IPS-18c (cell line): ENCODE data around the gene KHDC1.
A peak's percentile ranks its signal among the peaks of the same experiment; 100 is the strongest.
"Not testable (repeated sequence)": the region's sequence is repeated elsewhere in the genome, so short reads cannot be mapped to it uniquely, and the experiment has no call there.

ENCODE experiments used
- H3K4me3 ChIP-seq: 2 replicates; pipeline ENCODE4 v1.7.0; 2013; ENCODE audit warnings: low read depth, mild to moderate bottlenecking, low read length, moderate library complexity; ENCODE audit not compliant: insufficient read depth
- H3K9me3 ChIP-seq: one replicate; pipeline ENCODE4 v1.6.1; 2013; ENCODE audit warnings: mild to moderate bottlenecking, low read length, moderate library complexity; ENCODE audit not compliant: control insufficient read depth, insufficient read depth

Gene KHDC1

GRCh38 chr6:73264446-73264845 lies 1.4 kb upstream of the KHDC1 start:
- Histone ChIP-seq H3K4me3 (peak overlapping the region; percentile 9; the same call in 1 of the 2 replicates), H3K9me3 (no peaks in the 10 kb centered on the region)

DNA sequence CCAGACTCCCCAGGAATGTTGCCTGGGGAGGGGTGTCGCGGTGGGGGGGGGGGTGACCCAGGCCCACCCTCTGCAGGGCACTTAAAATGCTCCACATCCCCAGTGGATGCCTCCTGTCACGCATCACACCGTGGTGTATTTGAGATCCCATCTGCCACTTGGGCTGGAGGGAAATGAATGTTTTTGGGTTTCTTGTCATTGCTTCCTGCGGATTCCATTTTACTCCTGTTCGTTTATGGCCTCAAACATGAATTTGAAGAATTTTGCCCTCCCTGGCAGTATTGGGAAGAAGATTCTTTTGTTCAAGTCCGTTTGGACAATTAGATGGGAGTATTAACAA lies 544 bp upstream of the KHDC1 start:
- peak overlapping the region; percentile 82 for H3K4me3 ChIP-seq
- H3K9me3 ChIP-seq: no peaks in the 10 kb centered on the region

DNA sequence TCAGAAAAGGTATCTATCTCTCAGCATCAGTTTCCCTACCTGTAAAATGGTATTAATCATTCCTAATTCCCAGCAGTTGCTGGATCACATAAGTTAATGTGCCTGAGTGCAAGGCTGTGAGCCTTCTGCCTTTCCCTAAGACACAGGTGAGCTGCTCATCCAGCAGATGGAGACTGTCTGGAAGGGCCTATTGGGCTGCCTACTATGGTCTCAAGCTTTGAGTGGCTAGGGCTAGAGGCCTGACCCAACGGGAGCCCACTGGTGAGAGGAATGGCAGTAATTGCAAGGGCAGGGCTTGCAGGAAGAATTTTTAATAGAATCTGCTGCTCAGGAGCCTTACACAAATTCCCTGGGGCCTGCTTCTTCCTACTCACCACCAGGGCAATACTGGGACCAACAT lies 4.3 kb downstream of the KHDC1 start:
- no peak overlapping the region for H3K4me3 ChIP-seq
- no peaks in the 10 kb centered on the region for H3K9me3 ChIP-seq

- H3K9me3 ChIP-seq: not testable (repeated sequence)
These were observed 8.7 kb downstream of the KHDC1 start for GRCh38 chr6:73254323-73254722.

GRCh38 chr6:73252703-73253102 lies 10.3 kb downstream of the KHDC1 start:
- Histone ChIP-seq H3K9me3 (peaks cover 2% of the 10 kb centered on the region), H3K4me3 (no peak overlapping the region)

More at GRCh38 chr6:73254323-73254722, 8.7 kb downstream of the KHDC1 start:
- not testable (repeated sequence) for H3K4me3 ChIP-seq

DNA sequence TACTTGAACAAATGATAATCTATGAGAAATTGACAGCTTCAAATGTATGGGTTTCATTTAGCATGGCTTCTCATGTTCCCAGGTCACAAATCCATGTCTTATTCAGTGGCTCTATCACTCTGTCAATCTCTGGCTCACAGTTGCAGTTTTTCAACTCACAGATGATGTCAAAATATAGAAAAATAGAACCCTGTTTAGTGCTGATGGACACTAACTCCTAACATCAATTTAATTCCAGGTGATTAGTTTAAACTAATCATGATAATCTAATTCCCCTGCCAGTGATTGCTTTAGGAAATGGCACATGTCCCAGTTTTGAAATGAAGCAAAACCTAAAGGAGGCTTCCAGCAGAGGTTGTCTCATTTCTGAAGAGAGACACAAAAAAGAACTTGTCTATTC lies 13.0 kb downstream of the KHDC1 start:
- Histone ChIP-seq H3K4me3 (no peak overlapping the region), H3K9me3 (peaks cover 2% of the 10 kb centered on the region)

DNA sequence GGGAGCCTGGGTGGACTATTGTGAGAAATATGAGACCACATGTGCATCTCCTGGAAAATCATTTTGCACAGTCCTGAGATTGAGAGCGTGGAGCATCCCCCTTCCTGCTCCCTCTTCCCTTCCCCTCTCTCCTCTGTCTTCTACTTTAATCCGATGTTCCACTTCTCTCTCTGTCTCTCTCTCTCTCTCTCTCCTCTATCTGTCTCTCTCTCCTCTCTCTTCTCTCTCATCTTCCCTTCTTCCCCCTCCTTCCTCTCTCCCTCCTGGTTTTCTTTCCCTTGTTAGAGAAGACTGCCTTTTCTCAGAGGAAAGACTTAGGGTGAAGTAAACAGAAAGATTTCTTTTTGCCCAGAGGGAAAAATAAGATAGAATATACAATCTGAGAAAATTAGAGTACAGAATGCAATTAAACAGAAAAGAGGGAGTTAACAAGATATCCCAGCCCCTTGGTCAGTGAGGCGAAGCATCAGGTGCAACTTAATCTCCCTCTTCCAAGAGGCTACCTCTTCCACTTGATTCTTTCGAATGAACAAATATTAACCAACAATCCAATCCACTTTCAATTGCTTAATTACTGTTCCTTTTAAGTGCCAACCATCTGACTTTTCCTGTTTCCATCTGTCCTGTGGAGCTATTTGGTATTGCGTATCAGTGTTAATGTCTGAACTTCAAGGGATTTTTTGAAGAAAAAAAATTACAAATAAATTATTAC lies 14.6 kb downstream of the KHDC1 start:
- Histone ChIP-seq H3K4me3 (no peak overlapping the region), H3K9me3 (peaks cover 2% of the 10 kb centered on the region)

- no peak overlapping the region for H3K4me3 ChIP-seq
- H3K9me3 ChIP-seq: no peaks in the 10 kb centered on the region
These were observed 21.0 kb downstream of the KHDC1 start for GRCh38 chr6:73242001-73242400.

DNA sequence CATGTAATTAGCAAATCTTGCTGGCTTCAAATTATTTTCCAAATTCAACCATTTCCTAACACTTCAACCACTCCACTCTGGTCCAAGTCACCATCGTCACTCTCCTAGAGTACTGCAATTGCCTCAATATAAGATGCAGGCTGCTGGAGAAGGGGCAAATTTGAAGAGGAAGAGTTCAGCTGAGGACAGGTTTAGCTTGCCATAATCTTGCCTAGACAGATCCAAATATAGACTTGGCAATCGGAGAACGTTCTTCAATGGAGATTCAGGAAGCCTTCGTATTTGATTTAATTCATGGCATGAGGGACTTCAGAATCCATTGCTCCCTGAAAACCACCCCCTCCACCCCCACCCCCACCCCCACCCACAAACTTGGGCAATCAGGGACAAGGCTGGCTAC lies 22.3 kb downstream of the KHDC1 start:
- no peak overlapping the region for H3K4me3 ChIP-seq
- H3K9me3 ChIP-seq: no peaks in the 10 kb centered on the region

DNA sequence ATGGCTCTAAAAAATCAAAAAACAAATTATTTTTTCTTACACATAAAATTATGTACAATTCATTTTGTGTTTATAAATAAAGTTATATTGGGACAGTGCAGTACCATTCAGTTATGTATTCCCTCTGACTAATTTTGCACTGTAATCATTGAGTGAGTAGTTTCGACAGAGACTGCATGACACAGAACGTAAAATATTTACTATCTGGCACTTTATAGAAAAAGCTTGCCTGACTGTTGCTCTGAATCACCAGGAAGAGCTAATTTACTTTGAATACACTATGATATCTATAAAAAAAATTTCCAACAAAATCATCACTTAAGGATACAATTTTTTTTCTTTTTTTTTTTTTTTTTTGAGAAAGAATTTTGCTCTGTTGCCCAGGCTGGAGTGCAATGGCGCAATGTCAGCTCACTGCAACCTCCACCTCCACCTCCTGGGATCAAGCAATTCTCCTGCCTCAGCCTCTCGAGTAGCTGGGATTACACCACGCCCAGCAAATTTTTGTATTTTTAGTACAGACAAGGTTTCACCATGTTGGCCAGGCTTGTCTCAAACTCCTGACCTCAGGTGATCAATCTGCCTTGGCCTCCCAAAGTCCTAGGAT lies 26.7 kb downstream of the KHDC1 start:
- no peaks in the 10 kb centered on the region for H3K9me3 ChIP-seq

DNA sequence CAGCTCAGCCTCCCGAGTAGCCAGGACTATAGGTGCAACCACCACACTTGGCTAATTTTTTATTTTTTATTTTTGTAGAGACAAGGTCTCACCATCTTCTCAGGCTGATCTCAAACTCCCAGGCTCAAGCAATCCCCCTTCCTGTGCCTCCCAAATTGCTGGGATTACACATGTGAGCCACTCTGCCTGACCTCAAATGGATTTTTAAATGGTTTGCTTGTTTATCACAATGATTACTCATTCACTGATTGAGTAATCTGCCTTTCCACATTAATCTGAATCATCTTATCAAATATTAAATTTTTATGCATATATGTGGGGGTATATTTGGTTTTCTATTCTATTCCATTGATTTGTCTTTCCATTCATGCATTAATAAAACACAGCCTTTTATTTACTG lies 28.3 kb downstream of the KHDC1 start:
- no peak overlapping the region for H3K4me3 ChIP-seq

More for the DNA sequence above, 26.7 kb downstream of the KHDC1 start:
- H3K4me3 ChIP-seq: no peak overlapping the region

DNA sequence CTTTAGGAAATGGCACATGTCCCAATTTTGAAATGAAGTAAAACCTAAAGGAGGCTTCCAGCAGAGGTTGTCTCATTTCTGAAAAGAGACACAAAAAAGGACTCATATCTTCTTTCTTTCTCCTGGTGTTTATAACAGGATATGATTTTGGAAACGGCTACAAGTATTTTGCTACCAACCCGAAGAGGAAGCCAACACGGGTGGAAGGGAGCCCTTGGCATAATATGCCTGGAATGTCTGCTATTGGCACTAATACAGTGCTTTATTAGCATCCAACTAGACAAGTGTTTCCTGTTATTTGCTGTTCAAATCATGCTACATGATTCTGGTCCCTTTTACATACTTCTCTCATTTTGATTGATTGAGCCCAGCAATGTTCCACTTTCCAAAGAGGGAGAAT lies 29.0 kb downstream of the KHDC1 start:
- H3K4me3 ChIP-seq, H3K9me3 ChIP-seq: not testable (repeated sequence)

More for the DNA sequence above, 28.3 kb downstream of the KHDC1 start:
- H3K9me3 ChIP-seq: no peaks in the 10 kb centered on the region

DNA sequence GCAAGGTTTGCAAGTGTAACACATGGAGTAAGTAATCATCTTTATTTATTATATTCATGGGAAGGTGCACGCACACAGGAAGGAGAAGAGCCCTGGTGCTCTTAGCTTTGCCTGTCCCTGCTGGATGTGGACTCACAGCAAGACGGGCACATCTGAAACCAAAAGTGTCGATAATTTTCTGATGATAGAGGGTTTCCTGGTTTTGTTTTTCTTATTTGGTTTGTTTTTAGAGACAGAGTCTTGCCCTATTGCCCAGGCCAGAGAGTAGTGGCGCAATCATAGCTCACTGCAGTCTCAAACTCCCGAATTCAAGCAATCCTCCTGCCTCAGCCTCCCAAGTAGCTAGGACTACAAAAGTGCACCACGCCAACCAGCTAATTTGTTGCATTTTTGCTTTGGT lies 29.9 kb downstream of the KHDC1 start:
- Histone ChIP-seq H3K9me3 (peaks cover 2% of the 10 kb centered on the region), H3K4me3 (no peak overlapping the region)

DNA sequence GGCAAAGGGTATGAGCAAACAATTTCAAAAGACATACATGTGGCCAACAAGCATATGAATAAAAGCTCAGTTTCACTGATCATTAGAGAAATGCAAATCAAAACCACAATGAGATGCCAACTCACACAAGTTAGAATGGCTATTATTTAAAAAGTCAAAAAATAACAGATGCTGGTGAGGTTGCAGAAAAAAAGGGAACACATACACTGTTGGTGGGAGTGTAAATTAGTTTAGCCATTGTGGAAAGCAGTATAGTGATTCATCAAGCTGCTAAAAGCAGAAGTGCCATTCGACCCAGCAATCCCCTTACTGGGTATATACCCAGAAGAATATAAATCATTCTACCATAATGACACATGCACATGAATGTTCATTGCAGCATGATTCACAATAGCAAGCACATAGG lies 31.0 kb downstream of the KHDC1 start:
- Histone ChIP-seq H3K4me3 (no peak overlapping the region), H3K9me3 (peaks cover 2% of the 10 kb centered on the region)

DNA sequence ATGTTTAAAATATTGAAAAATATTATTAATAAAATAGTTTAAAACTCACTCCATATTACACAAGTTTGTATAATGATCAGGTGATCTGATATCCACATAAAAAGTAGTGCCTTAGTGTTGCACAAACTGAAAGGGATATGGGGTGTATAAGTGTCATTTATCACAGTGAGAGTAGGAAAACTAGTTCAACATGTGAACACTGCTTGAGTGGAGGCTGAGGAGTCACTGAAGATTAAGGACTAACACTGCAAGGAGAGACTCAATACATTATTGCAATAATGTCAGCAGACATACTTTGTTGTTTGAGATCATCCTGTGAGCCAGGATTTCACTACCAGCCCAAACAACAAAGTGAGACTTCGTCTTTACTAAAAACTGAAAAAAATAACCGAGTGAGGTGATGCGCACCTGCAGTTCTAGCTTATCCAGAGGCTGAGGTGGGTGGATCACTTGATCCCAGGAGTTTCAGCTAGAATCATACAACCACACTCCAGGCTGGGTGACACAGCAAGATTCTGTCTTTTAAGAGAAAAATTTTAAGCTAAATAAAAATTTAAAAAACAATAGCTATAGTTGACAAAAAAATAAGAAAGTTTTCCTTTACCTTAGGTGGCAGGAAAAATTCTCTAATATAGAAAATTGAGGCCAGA lies 35.3 kb downstream of the KHDC1 start:
- peaks cover 2% of the 10 kb centered on the region for H3K9me3 ChIP-seq

DNA sequence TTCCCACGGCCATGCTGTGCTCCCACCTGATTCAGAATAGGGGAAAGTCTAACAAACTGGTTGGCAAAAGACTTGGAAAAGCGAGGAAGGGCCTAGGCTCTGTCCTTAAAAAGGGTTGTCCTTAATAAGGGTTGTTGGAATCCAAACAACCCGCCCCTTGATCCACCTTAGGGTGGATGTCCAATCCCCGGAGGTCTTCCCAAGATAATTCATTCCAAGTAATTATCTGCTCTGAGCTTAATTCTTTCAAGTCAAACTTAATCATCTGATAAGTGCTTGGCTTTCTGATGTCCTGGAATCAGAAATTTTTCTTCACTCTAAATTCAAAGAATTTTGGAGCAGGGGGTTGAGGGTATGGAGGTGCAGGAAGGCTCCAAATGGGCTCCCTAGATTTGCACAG lies 37.6 kb downstream of the KHDC1 start, which contains the start of gene KHDC1L:
Gene KHDC1L (minus strand): TSS at position 101 of the 400 bp plus-strand sequence. CDS start 88 bp downstream, at position 13.
- no peak within 1 kb of the TSS for H3K4me3 ChIP-seq
- H3K9me3 ChIP-seq: peaks cover 2% of the 10 kb centered on the region

More for the DNA sequence above, 35.3 kb downstream of the KHDC1 start:
- no peak overlapping the region for H3K4me3 ChIP-seq

GRCh38 chr6:73216859-73217258 lies 46.1 kb downstream of the KHDC1 start:
- Histone ChIP-seq H3K9me3 (no peaks in the 10 kb centered on the region), H3K4me3 (no peak overlapping the region)

DNA sequence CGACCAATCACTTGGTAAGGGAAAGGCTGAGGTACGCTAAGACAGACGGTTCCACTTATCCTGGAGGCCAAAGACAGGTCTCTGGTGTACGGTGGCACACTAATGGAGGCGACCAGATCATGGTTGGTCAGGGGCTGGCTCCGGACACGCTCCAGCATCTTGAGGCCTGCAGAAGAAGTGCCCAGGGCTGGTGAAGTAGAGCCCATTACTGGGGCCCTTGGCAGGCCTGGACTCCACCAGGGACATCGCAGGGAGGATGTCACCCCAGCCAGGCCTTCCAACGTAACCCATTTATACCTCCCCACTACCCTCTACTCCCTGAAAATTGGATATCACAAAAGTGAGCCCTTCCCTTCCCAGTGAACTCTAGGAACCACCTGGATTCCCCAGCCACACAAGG lies 53.9 kb downstream of the KHDC1 start:
- H3K4me3 ChIP-seq: no peak overlapping the region
- H3K9me3 ChIP-seq: peaks cover 2% of the 10 kb centered on the region
